GM21515 (cell line): ENCODE results near the gene MS4A10.
"Not testable (repeated sequence)": the region's sequence is repeated elsewhere in the genome, so short reads cannot be mapped to it uniquely, and the experiment has no call there.

Source experiments
- ATAC-seq: cut with Tn5 transposase; IDR thresholded peaks from one replicate; pipeline ENCODE4 v1.9.1; 2021; ENCODE audit not compliant: unreplicated experiment

The MS4A10 gene

GRCh38 chr11:60785136-60785535, at the start of gene MS4A10:
MS4A10 (plus strand) TSS chr11:60785333; CDS start chr11:60790336, 5,003 bp downstream.
- no peak for ATAC-seq

GRCh38 chr11:60739114-60739513, 46.0 kb upstream of the MS4A10 start:
- no peak for ATAC-seq

- no peak for ATAC-seq
These were observed 44.6 kb upstream of the MS4A10 start for GRCh38 chr11:60740573-60740972.

- ATAC-seq, result no peak
These were observed 43.7 kb upstream of the MS4A10 start for GRCh38 chr11:60741421-60741820.

GRCh38 chr11:60743058-60743457, 42.1 kb upstream of the MS4A10 start:
- no peak for ATAC-seq

DNA sequence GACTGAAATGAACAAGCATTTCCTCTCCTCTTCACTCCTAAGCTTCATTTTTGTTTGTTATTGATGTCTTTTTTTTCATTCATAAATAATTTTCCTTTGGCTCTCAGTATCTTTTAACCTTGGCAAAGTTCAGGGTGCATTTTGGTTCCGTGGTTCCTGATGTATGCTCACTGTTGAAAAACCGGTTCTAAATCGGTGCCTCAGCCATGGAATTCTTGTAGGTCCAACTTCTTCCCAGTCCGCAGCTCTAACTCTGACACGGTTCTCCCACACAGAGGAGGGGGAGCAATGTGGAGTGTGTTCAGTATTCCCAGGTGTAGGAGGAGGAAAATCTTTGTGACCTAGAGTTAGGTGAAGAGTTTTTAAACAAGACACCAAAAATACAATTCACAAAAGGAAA, 41.0 kb upstream of the MS4A10 start:
- no peak for ATAC-seq

GRCh38 chr11:60747359-60747873, 37.7 kb upstream of the MS4A10 start:
- no peak for ATAC-seq

DNA sequence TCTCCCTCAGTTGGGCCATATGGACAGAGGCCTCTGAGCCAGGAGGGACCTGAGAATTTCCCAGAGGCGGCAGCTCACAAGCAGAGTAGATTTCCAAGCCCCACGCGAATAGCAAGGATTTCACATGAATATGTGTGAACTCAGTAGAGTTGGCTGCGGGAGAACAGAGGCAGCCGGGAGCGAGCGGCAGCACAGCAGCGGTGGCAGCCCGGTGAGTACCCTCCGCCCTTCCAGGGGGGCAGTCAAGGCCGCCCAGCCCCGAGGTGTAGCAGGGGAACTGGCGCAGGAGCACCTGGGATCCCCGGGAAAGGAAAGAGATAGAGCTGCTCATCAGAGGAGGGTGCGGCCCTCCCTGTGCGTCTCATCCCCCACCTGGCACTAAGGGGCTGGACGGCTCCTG, 36.9 kb upstream of the MS4A10 start:
- ATAC-seq, result no peak

DNA sequence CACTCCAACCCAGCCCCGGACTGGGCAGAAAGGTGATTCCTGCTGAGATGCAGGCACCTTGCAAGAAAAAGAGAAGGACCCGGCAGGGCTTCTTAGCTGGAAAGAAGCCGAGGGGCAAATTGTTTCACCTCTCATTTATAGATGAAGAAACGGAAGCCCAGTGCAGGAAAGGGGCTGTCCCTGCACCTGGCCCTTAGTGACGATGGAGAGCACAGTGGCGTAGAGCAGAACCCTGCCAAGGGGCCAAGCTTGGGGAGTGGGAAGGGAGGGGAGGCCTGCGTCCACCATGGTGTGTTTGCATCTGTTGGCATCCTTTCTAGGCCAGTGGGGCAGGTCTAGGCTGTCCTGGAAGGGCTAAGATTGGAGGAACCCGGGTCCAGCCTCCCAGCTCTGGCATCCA, 36.3 kb upstream of the MS4A10 start:
- ATAC-seq, result no peak

DNA sequence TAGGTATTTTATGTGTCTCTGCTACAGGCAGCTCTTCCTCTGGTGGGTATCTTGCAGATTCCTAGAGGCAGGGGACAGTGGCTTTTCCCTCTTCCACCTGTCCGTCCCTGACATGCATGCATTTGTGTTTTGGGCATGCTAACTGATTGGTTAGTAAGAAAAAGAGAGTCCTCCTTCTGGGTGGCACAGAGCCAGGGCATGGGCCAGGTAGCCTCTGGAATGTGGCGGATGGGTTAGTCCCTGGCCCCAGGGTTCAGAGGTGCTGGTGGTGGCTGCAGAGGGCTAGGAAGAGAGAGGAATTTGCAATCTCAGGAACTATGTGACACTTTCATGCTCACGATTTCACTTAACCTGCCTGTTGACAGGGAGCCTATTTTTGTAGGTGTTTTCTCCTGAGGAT, 34.2 kb upstream of the MS4A10 start:
- no peak for ATAC-seq

DNA sequence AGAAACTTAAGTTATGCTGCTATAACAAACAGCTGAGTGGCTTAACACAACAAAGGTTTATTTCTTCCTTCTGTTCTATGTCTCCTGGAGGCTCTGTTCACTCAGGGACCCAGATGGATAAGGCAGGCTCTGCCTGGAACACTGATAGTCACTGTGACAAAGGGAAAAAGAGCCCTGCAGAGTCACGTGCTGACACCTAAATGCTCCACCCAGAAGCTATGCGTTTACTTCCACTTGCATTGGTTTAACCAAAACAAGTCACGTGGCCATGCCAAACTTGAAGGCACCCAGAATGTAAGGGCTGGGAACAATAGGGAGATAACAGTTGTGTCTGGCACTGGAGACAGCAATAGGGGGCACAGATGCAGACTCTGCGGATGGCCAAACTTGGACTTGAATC, 31.8 kb upstream of the MS4A10 start:
- no peak for ATAC-seq

GRCh38 chr11:60754887-60755286, 30.2 kb upstream of the MS4A10 start:
- no peak for ATAC-seq

GRCh38 chr11:60756307-60757032, 28.7 kb upstream of the MS4A10 start, which contains the start of gene MS4A15:
MS4A15 (plus strand) TSS chr11:60756867; CDS start chr11:60763734, 6,867 bp downstream.
- no peak for ATAC-seq

DNA sequence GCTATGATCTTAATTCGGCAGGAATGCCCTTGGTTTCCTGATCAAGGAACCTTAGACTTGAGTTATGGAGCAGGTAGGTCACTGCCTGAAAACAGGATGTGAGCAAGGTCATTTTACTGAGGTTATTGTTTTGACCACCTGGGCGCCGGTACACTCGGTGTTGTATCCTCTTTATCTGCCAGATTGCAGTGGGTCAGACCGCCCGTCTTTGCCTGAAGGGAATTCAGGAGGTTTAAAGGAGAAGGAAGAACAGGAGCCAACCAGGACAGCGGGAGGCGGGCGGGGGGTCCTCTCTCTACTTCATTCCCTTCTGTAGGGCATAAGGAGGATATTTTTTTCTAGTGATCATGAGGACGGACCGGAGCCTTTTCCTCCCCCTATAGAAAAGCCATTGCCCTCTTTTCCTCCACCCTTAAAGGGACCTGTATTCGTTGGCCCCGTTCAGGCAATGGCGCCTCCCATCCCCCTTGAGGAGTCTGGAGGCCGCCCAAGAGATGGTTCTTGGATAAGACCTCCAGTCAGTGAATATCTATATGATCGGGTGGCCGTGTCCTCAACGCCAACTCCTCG, 27.8 kb upstream of the MS4A10 start:
- no peak for ATAC-seq

GRCh38 chr11:60758671-60759070, 26.5 kb upstream of the MS4A10 start:
- ATAC-seq, result not testable (repeated sequence)

DNA sequence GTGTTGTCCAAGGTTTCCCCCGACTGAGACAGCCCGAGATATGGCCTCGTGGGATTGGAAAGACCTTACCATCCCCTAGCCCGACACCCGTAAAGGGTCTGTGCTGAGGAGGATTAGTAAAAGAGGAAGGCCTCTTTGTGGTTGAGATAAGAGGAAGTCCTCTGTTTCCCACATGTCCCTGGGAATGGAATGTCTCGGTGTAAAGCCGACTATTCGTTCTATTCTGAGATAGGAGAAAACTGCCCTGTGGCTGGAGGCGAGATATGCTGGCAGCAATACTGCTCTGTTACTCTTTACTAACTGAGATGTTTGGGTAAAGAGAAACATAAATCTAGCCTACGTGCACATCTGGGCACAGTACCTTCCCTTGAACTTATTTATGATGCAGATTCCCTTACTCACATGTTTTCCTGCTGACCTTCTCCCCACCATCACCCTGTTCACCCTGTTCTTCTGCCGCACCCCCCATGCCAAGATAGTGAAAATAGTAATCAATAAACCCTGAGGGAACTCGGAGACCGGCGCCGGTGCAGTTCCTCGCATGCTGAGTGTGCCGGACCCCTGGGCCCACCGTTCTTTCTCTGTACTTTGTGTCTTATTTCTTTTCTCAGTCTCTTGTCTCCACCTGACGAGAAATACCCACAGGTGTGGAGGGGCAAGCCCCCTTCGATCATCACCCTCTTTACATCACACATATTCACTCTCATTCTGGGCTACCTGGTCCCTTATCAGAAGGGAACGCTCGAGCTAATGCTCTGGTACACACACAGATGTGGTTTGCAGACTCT, 25.5 kb upstream of the MS4A10 start:
- ATAC-seq, result not testable (repeated sequence)

- peak; percentile 31 for ATAC-seq
These were observed 23.5 kb upstream of the MS4A10 start for GRCh38 chr11:60761436-60762190.

DNA sequence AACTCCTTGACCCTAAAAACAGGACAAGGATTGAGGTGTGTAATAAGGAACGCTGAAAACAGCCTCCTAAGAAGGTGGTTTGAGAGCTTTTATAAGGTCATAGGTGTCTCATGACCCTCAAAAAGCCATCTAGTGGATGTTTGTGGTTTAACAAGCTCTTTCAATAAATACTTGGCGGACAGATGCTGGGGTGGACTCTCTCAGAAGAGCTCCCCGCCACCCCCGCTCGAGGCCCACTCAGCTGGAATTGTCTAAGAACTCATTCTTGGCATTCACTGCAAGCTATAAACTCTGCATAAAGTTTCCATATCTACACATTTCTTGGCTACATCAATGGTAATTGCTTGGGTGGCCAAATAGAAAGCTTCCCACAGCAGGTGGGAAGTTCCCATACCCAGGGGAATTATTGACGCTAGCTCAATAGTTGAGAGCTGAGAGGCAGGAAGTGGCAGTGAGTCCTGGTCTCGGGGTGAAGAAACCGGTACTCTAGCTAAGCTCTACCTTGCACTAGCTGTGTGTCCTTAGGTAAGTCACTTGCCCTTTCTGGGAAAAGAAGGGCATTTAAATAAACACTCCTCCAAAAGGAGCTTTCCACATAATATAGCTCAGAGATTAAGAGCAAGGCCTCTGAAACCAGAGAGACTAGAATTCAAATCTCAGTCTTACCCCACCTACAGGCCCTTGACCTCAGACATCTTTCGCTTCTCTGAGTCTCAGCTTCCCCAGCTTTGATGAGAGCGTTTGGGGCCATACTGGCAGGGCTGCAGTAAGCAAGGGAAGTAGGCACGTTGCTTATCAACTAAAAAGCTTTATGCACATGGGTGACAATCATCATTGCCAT, 22.1 kb upstream of the MS4A10 start:
- ATAC-seq, result peak; percentile 66

- ATAC-seq, result peak; percentile 31
These were observed 21.3 kb upstream of the MS4A10 start for GRCh38 chr11:60763692-60764369.
